Thoracic aorta (tissue), 2 donors: Measurements from ENCODE around the gene ENG. TPM values are rescaled to one million over a fixed set of nuclear protein-coding genes. Genes with fewer than 3 reads are reported as not detected.
A peak's percentile ranks its signal among the peaks of the same experiment; 100 is the strongest.

ENCODE experiments used
- ATAC-seq: fragments of 150-250 bp; one replicate; pipeline ENCODE4 v1.8.0; 2017; ENCODE audit warnings: low read depth; ENCODE audit not compliant: insufficient number of reproducible peaks, low FRiP score
- DNase-seq: peaks from one replicate; pipeline ENCODE4 v3.0.0-alpha.2; 2020; ENCODE audit warnings: low spot score
- H3K27ac ChIP-seq, 2 donors: fragments of 200-600 bp; sonication (generic); 1 replicate in 1 of 2; 2 replicates in 1 of 2; pipeline ENCODE4 v1.5.1; 2016; ENCODE audit warnings: mild to moderate bottlenecking in 2 of 2, moderate library complexity in 2 of 2
- H3K27me3 ChIP-seq: fragments of 200-600 bp; sonication (generic); replicated peaks from 2 replicates; pipeline ENCODE4 v1.6.0; 2016; ENCODE audit warnings: mild to moderate bottlenecking; ENCODE audit not compliant: insufficient read depth
- H3K36me3 ChIP-seq: fragments of 200-600 bp; sonication (generic); one replicate; pipeline ENCODE4 v1.5.1; 2016
- H3K4me1 ChIP-seq, 2 donors: fragments of 200-600 bp; sonication (generic); 1 replicate in 1 of 2; 2 replicates in 1 of 2; pipeline versions ENCODE4 v1.5.1 to v1.6.0; 2016; ENCODE audit warnings: low read depth in 2 of 2, mild to moderate bottlenecking in 1 of 2; ENCODE audit not compliant: control insufficient read depth in 1 of 2
- H3K4me3 ChIP-seq: fragments of 200-600 bp; sonication (generic); 2 replicates; pipeline ENCODE4 v1.5.1; 2016; ENCODE audit warnings: mild to moderate bottlenecking
- H3K9me3 ChIP-seq: fragments of 200-600 bp; sonication (generic); 2 replicates; pipeline ENCODE4 v1.5.1; 2016
- total RNA-seq, 2 donors: library from RNA; depleted of rRNA; stranded (reverse); fragments of >200 nt; gene quantifications; one replicate each; pipeline versions ENCODE4 v1.1.0 to v1.2.3, GENCODE V29; 2016
- TF ChIP-seq, protein P1 (sequence below): fragments of 200-600 bp; sonication (generic); IDR thresholded peaks from one replicate; pipeline ENCODE4 v1.5.1; 2019; ENCODE audit warnings: antibody characterized with exemption

The ENG gene
- total RNA-seq, 2 donors from 2014 or later = 239 to 268 TPM

DNA sequence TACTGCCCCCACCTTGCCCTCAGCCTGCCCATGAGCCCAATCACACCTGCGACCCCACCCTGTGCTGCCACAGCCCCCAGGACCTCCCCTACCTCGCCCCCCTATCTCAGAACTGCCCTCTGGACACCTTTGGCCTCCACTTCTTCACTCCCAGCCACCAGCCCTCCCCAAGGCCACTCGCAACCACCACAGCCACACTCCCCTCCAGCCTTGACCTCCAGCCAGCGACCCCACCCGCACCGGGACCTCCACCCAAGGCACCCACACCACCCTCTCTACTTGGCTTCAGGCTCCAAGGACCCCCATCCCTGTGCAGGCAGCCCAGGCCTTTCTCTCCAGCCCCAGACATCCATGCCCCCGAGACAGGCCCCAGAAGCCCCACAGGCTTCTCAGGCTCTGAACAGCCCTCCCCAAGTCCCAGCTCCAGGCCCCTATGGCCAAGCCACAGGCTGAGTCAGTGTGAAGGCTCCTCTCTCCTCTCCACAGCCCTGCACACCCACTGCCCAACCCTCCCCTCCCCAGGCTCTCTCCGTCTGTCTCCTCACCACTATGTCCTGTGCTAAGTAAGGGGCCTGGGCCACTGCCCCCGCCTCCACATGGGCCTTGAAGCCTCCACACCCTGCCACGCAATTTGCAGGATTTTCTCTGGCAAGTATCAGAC, 21.0 kb upstream of the ENG start:
- peaks cover 27 to 51% of the 10 kb centered on the region in 2 donors for H3K4me1 ChIP-seq
- H3K27ac ChIP-seq = peak overlapping the region; percentile 5 to 75
- no peaks in the 10 kb centered on the region for H3K27me3 ChIP-seq
- ATAC-seq (no peak), DNase-seq (no peak)
- no peaks in the 10 kb centered on the region for H3K9me3 ChIP-seq
- TF ChIP-seq, protein P1, sequence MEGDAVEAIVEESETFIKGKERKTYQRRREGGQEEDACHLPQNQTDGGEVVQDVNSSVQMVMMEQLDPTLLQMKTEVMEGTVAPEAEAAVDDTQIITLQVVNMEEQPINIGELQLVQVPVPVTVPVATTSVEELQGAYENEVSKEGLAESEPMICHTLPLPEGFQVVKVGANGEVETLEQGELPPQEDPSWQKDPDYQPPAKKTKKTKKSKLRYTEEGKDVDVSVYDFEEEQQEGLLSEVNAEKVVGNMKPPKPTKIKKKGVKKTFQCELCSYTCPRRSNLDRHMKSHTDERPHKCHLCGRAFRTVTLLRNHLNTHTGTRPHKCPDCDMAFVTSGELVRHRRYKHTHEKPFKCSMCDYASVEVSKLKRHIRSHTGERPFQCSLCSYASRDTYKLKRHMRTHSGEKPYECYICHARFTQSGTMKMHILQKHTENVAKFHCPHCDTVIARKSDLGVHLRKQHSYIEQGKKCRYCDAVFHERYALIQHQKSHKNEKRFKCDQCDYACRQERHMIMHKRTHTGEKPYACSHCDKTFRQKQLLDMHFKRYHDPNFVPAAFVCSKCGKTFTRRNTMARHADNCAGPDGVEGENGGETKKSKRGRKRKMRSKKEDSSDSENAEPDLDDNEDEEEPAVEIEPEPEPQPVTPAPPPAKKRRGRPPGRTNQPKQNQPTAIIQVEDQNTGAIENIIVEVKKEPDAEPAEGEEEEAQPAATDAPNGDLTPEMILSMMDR = no peak
- peaks cover 16% of the 10 kb centered on the region for H3K36me3 ChIP-seq
- peak overlapping the region; percentile 80 for H3K4me3 ChIP-seq

- no peak for ATAC-seq
- peak overlapping the region; percentile 46 for H3K4me3 ChIP-seq
- no peaks in the 10 kb centered on the region for H3K27me3 ChIP-seq
- TF ChIP-seq, protein P1 = no peak
- DNase-seq = no peak
- H3K9me3 ChIP-seq = no peaks in the 10 kb centered on the region
- H3K4me1 ChIP-seq = peaks cover 27 to 55% of the 10 kb centered on the region in 2 donors
- H3K36me3 ChIP-seq = peaks cover 16% of the 10 kb centered on the region
- peak overlapping the region; percentile 52 to 75 for H3K27ac ChIP-seq
Measured at GRCh38 chr9:127874301-127875221, 20.1 kb upstream of the ENG start.

GRCh38 chr9:127873886-127874285, 19.4 kb upstream of the ENG start:
- H3K27ac ChIP-seq = peak overlapping the region; percentile 52 to 75
- H3K4me3 ChIP-seq = peak overlapping the region; percentile 46
- ATAC-seq (no peak), DNase-seq (peak; percentile 67)
- TF ChIP-seq, protein P1 = no peak
- H3K4me1 ChIP-seq = peaks cover 27 to 57% of the 10 kb centered on the region in 2 donors
- H3K36me3 ChIP-seq = peaks cover 16% of the 10 kb centered on the region
- no peaks in the 10 kb centered on the region for H3K9me3 ChIP-seq
- H3K27me3 ChIP-seq = no peaks in the 10 kb centered on the region

GRCh38 chr9:127873223-127873691, 18.8 kb upstream of the ENG start:
- H3K27me3 ChIP-seq = no peaks in the 10 kb centered on the region
- peak overlapping the region in 1 of 2 donors; percentile 75 for H3K27ac ChIP-seq
- H3K36me3 ChIP-seq = peaks cover 16% of the 10 kb centered on the region
- H3K9me3 ChIP-seq = no peaks in the 10 kb centered on the region
- H3K4me3 ChIP-seq = no peak overlapping the region
- H3K4me1 ChIP-seq = peaks cover 27 to 55% of the 10 kb centered on the region in 2 donors
- no peak for DNase-seq
- TF ChIP-seq, protein P1 = no peak
- ATAC-seq = no peak
